Left ventricle myocardium inferior (tissue), 1 donor: Measurements from ENCODE around the gene ZNF844. TPM values are rescaled to one million over a fixed set of nuclear protein-coding genes. Genes with fewer than 3 reads are reported as not detected.
"Not testable (repeated sequence)": the region's sequence is repeated elsewhere in the genome, so short reads cannot be mapped to it uniquely, and the experiment has no call there.

Source experiments
- DNase-seq: peaks from one replicate; pipeline ENCODE4 v3.0.0-alpha.2; 2020
- H3K27ac ChIP-seq: fragments of 200-600 bp; replicated peaks from 2 replicates; pipeline ENCODE4 v1.8.0; 2021
- H3K27me3 ChIP-seq: fragments of 200-600 bp; 2 replicates; pipeline ENCODE4 v1.8.0; 2021; ENCODE audit warnings: low read depth
- H3K36me3 ChIP-seq: fragments of 200-600 bp; 2 replicates; pipeline ENCODE4 v1.8.0; 2021
- H3K4me1 ChIP-seq: fragments of 200-600 bp; 2 replicates; pipeline ENCODE4 v1.8.0; 2021
- H3K4me3 ChIP-seq: fragments of 200-600 bp; 2 replicates; pipeline ENCODE4 v1.8.0; 2021; ENCODE audit warnings: mild to moderate bottlenecking, moderate library complexity
- H3K9me3 ChIP-seq: fragments of 200-600 bp; replicated peaks from 2 replicates; pipeline ENCODE4 v1.8.0; 2021
- CTCF ChIP-seq: fragments of 200-600 bp; IDR thresholded peaks from 2 replicates; pipeline ENCODE4 v1.8.0; 2021; ENCODE audit warnings: antibody characterized with exemption, mild to moderate bottlenecking, borderline replicate concordance
- intact Hi-C: fragments of 100-400 bp; cut with micrococcal nuclease; formaldehyde crosslinking; loops from one replicate; pipeline ENCODE4 v1.11.0; 2022
- total RNA-seq: library from RNA; stranded (reverse); fragmentation: NEBNext Ultra II Directional; extraction: Animal tissue kit (Norgen Biotek cat#: 25700); gene quantifications from one replicate; pipeline ENCODE4 v1.2.1, GENCODE V29; 2021
- donor health status: DM: no; HTN: yes; CAD: no; lungs with severe emphysema.

The ZNF844 gene
- total RNA-seq, 1 donor from 2014 or later: 16.4 TPM

DNA sequence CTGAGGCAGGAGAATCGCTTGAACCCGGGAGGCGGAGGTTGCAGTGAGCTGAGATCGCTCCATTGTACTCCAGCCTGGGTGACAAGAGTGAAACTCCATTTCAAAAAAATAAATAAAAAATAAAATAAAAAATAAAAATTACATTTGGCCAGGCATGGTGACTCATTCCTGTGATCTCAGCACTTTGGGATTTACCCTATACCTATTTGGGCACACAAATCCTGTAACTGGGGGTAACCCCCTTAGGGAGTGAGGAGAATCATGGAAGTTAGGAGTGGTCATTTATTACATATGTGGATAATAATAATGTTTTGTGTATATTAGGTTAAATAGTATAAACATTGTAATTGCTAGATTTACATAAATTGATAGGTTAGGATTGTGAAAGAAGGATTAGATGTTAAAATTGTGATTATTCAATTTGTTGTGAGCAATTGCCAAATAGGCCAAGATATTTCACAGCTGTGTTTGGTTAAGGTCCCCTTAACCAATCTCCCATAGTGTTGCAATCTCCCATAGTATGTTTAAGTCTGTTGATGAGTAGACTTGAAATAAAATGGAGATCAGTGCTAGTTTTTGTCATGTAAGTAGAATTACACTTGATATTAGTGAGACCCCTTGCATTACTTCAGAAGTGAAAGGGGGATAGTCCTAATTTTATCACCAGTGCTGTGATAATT lies 30.7 kb downstream of the ZNF844 start:
- no peak overlapping the region for H3K27ac ChIP-seq
- peaks cover 8% of the 10 kb centered on the region for H3K36me3 ChIP-seq
- intact Hi-C loops: no loop called here
- no peaks in the 10 kb centered on the region for H3K27me3 ChIP-seq
- TF ChIP-seq CTCF: no peak
- H3K9me3 ChIP-seq: no peaks in the 10 kb centered on the region
- DNase-seq: no peak
- peaks cover 24% of the 10 kb centered on the region for H3K4me1 ChIP-seq
- no peak overlapping the region for H3K4me3 ChIP-seq

- no peak for DNase-seq
- no peaks in the 10 kb centered on the region for H3K9me3 ChIP-seq
- H3K27ac ChIP-seq: no peak overlapping the region
- H3K4me3 ChIP-seq: no peak overlapping the region
- intact Hi-C loops: no loop called here
- no peak for TF ChIP-seq CTCF
- peaks cover 8% of the 10 kb centered on the region for H3K36me3 ChIP-seq
- H3K4me1 ChIP-seq: peaks cover 4% of the 10 kb centered on the region
- no peaks in the 10 kb centered on the region for H3K27me3 ChIP-seq
Measured at GRCh38 chr19:12098040-12098439, 33.5 kb downstream of the ZNF844 start.

- H3K27me3 ChIP-seq: not testable (repeated sequence)
Measured at GRCh38 chr19:12103909-12104308, 39.4 kb downstream of the ZNF844 start.

DNA sequence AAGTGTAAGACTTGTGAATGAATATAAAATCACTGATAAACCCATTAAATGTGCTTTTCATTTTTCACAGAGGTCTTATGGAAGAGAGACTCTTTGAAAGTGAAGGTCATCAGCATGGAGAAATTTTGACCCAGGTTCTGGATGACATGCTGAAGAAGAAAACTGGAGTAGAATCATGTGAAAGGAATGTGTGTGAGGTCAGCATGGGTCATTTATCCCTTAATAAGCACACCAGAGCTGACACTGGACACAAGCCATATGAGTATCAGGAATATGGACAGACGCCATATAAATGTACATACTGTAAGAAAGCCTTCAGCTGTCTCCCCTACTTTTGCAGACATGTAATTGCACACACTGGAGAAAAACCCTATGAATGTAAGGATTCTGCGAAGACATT lies 46.6 kb downstream of the ZNF844 start:
- Histone ChIP-seq H3K27me3 (no peaks in the 10 kb centered on the region), H3K27ac (no peak overlapping the region), H3K4me3 (no peak overlapping the region), H3K36me3 (peaks cover 47% of the 10 kb centered on the region), H3K9me3 (peaks cover 27% of the 10 kb centered on the region), H3K4me1 (no peaks in the 10 kb centered on the region)
- no peak for TF ChIP-seq CTCF
- intact Hi-C loops: no loop called here
- DNase-seq: no peak

More at GRCh38 chr19:12103909-12104308, 39.4 kb downstream of the ZNF844 start:
- H3K36me3 ChIP-seq, H3K4me3 ChIP-seq, H3K9me3 ChIP-seq, DNase-seq, H3K4me1 ChIP-seq, intact Hi-C loops, H3K27ac ChIP-seq: not testable (repeated sequence)

GRCh38 chr19:12111943-12112637 lies 47.6 kb downstream of the ZNF844 start:
- H3K4me3 ChIP-seq: no peak overlapping the region
- H3K27me3 ChIP-seq: no peaks in the 10 kb centered on the region
- no peak for DNase-seq
- no peaks in the 10 kb centered on the region for H3K4me1 ChIP-seq
- H3K9me3 ChIP-seq: peaks cover 27% of the 10 kb centered on the region
- TF ChIP-seq CTCF: no peak
- intact Hi-C loops: no loop called here
- peaks cover 47% of the 10 kb centered on the region for H3K36me3 ChIP-seq
- H3K27ac ChIP-seq: no peak overlapping the region

DNA sequence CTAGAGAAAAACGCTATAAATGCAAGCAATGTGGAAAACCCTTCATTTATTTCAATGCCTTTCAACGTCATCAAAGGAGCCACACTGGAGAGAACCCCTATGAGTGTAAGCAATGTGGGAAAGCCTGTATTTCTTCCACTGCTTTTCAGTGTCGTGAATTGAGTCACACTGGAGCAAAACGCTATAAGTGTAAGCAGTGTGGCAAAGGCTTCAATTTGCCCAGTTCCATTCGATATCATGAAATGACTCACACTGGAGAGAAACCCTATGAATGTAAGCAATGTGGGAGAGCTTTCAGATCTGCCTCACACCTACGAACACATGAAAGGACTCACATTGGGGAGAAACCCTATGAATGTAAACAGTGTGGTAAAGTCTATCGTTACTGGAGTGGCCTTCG lies 48.2 kb downstream of the ZNF844 start:
- peaks cover 47% of the 10 kb centered on the region for H3K36me3 ChIP-seq
- no peak overlapping the region for H3K27ac ChIP-seq
- no peaks in the 10 kb centered on the region for H3K27me3 ChIP-seq
- no peak overlapping the region for H3K4me3 ChIP-seq
- intact Hi-C loops: no loop called here
- no peak for TF ChIP-seq CTCF
- peaks cover 27% of the 10 kb centered on the region for H3K9me3 ChIP-seq
- no peaks in the 10 kb centered on the region for H3K4me1 ChIP-seq
- no peak for DNase-seq
